Measurements from ENCODE around the gene HNRNPUL1.

HNRNPUL1 gene

GRCh38 chr19:41309180-41310032, 45.2 kb downstream of the HNRNPUL1 start:
- no peak for DNase-seq

GRCh38 chr19:41310033-41310831, 46.1 kb downstream of the HNRNPUL1 start, which contains the start of gene CCDC97:
TSS of gene CCDC97 (plus strand) at chr19:41310172. CDS start at chr19:41310311, 139 bp downstream.
- DNase-seq: peak; percentile 79

GRCh38 chr19:41311072-41311471, 46.9 kb downstream of the HNRNPUL1 start:
- DNase-seq: no peak

DNA sequence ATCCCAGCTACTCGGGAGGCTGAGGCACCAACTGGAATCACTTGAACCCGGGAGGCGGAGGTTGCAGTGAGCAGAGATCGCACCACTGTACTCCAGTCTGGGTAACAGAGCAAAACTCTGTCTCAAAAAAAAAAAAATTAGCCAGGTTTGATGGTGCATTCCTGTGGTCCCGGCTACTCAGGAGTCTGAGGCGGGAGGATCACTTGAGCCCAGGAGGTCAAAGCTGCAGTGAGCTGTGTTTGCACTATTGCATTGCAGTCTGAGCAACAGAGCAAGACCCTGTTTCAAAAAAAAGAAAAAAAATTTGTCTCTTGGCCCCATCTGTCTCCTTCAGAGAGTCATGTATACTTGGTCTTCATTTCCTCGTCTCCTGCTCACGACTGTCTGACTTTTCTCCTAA, 47.4 kb downstream of the HNRNPUL1 start:
- no peak for DNase-seq

DNA sequence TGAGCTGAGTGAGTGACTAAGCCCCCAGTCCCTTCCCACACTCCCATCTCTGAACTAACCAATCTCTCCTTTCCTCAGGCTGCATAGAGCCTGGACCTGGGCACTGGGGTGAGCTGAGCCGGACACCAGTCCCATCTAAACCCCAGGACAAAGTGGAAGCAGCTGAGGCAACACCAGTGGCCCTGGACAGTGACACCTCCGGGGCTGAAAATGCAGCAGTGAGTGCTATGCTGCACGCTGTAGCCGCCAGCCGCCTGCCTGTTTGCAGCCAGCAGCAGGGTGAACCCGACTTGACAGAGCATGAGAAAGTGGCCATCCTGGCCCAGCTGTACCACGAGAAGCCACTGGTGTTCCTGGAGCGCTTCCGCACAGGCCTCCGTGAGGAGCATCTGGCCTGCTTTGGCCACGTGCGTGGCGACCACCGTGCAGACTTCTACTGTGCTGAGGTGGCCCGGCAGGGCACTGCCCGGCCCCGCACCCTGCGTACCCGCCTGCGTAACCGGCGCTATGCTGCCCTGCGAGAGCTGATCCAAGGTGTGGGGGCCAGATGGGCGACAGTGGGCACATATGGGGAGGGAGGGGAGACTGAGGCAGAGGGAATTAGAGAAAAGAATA, 52.2 kb downstream of the HNRNPUL1 start:
- no peak for DNase-seq

- DNase-seq: no peak
These were observed 54.7 kb downstream of the HNRNPUL1 start for GRCh38 chr19:41318696-41319499.

- DNase-seq: no peak
These were observed 55.5 kb downstream of the HNRNPUL1 start for GRCh38 chr19:41319500-41320184.

- no peak for DNase-seq
These were observed 56.0 kb downstream of the HNRNPUL1 start for GRCh38 chr19:41320185-41320518.

DNA sequence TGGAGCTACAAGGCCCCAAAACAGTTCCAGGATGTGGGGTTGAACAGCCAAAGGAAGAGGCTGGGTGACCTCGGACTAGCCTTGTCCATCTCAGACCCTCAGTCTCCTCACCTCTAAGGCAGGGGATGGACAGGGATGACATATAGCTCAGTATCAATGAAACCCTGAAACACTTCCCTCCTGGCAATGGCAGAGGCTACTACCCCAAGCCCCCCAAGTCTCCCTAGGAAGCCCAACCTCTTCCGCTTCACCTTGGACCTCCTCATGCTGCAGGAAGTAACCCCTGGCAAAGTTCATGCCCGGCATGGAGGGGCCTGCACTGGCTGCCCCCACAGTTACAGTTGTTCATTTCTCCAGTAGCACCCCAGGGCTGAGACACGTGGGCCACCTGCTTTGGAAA, 56.4 kb downstream of the HNRNPUL1 start:
- DNase-seq: no peak

- DNase-seq: no peak
These were observed 57.0 kb downstream of the HNRNPUL1 start for GRCh38 chr19:41321204-41321599.

DNA sequence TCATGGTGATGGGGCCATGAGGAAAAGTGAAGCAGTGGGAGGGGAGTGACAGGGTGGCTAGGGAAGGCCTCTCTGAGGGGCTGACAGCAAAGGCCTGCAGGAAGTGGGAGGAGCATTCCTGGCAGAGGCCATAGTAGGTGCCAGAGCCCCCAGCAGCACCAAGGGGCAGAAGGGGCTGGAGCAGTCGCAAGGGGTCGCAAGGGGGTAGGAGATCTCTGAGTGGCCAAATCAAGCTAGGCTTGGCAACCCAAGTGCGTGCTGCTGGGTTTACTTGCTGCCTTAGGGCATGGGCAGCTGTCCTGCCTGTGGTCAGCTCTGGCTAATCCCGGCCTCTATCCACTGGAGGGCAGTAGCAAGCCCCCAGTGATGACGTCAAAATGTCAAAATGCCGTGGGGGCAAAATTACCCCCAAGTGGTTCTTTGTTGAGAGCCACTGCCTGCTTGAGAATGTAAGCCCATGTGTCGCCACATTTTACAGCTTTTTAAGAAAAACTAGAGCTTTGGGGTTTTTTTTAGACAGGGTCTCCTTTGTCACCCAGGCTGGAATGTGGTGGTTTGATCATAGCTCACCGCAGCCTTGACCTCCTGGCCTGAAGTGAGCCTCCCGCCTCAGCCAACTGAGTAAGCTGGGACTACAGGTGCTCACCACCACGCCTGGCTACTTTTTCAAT, 57.6 kb downstream of the HNRNPUL1 start:
- no peak for DNase-seq

DNA sequence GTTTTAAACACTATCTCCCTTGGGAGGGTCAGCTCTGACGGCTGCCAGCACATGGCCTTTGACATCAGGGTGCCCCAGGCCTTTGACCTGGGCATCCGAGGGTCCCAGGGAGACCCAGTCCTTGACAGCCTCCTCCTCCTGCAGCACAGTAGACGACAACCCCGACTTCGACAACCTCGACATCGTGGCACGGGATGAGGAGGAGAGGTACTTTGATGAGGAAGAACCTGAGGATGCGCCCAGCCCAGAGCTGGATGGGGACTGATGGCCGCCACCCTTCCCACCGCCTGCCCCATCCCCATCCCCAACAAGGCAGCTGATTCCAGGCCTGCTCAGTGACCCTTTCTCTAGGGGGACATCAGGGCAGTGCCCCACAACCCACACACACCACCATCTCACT, 58.3 kb downstream of the HNRNPUL1 start:
- no peak for DNase-seq

DNA sequence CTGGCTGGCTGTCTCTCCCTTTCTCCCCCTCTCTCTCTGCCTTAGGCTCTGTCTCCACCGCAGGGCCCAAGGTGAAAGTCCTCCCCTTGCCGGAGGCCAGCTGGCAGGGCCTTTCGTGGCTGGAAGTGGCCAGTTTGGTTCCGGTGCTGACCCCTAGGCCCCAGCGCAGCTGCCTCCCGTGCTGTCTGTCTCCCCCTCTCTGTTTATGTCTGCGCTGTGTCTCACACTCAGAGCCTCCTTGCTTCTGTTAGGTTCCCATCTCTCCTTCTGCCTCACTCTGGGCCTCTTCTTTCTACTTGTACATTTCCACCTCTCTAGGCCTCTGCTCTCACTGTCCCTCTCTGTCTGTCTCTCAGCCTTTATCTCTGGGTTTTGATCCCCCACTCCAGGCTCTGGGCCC, 58.9 kb downstream of the HNRNPUL1 start:
- DNase-seq: no peak

DNA sequence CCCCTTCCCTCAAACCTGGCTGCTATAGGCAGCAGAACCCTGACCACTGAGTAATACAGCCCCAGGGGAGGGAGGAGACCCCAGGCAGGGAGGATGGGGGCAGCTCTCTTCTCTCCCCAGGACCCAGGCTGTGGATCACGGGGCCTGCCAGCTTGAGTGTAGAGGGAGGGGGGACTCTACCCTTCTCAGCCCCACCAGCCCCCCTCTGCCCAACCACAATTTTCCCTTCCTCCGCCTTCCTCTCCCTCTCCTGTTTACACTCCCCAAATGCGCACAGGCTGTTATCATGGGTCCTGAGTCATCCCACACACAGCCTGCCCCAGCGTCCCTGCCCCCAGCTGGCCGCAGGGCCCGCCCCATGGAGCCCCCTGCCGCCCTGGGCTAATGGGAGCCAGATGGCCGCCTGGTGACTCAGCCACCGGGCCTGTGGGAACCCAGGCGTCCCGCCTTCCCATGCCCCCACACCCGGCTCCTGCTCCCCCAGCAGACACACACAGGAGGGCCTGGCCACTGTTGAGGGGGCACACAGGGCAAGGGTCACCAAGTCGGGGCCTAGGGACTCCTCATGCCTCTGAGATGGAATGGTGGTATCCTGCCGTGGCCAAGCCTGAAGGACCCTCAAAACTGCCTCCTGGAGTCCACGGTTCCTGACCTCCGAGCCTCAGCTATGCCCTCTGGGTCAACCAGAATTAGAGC, 59.4 kb downstream of the HNRNPUL1 start:
- DNase-seq: no peak

GRCh38 chr19:41324231-41324702, 60.1 kb downstream of the HNRNPUL1 start:
- DNase-seq: no peak

DNA sequence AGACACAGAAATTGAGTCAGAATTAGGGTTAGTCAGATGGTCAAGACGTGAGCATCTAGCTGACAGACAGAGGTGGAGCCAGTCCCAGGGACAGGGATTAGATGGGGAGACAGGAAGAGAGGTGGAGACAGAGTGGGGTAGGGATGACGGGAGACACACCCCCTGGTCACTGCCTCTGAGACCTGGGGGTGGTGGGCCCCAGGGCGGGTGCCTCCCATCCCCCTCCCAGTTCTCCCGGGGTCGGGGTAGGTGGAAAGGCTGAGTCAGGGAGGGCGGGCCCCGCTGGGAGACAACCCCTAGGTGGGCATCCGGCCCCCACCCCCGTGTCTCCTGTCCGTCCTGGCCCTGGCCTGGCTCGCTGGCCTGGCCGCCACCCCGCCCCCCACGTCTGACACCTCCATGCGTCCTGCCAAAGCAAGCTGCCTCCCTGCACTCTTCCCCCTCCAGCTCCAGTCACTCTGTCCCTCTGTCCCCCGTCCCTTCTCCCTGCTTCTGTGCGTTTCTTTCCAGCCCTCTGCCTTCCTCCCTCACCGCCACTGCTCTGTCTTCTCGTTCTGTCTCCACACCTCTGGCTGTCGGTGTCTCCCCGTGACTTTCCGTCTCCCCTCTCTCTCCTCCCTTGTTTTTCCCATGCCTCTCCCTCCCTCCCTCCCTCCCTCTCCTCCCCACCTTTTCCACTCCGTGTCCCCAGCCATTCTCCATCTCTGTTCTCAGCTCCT, 60.9 kb downstream of the HNRNPUL1 start:
- no peak for DNase-seq

DNA sequence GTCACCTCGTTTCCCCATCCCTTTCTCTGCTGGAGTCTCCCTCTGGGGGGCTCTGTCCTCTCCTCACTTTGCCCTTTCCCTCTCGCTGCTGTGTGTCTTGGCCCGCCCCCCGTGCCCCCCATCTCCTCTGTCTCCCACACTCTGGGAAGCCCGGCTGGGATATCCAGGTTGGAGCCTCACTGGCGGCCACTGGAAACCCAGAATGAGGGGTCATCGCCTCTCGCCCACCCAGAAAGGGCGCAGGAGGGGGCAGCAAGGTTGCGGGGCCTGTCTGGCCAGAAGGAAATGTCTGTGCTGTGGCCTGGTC, 61.4 kb downstream of the HNRNPUL1 start:
- DNase-seq: no peak

DNA sequence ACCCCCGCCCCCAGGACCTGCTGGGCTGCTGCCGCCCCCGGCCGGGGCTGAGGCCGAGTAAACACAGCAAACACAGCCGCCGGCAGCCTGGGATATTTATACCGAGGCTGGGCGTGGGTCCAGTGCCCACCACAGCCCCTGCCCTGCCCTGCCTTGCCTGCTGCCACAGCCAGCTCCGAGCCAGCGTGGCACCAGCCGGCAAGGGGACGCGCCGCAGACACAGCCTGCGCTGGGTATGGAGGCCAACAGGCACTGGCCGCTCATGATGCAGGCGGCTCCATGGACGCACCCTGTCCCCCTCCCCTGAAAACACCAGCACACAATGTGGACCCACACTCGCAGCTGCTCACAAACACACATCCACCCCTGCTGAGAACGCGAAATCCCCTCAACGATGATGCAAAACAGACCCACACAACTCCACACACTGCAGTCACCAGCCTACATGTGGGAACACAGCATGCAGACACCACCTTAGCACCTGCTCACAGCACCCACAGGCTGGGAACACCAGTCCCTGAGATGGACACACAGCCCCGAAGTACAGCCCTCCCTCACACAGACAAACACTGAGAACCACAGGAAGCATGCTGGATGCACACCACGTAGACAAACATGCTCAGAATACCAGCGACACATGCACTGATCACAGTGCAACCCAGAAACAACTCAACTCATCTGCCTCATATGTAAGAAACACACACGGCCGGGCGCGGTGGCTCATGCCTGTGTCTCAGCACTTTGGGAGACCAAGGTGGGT, 62.0 kb downstream of the HNRNPUL1 start:
- DNase-seq: no peak

DNA sequence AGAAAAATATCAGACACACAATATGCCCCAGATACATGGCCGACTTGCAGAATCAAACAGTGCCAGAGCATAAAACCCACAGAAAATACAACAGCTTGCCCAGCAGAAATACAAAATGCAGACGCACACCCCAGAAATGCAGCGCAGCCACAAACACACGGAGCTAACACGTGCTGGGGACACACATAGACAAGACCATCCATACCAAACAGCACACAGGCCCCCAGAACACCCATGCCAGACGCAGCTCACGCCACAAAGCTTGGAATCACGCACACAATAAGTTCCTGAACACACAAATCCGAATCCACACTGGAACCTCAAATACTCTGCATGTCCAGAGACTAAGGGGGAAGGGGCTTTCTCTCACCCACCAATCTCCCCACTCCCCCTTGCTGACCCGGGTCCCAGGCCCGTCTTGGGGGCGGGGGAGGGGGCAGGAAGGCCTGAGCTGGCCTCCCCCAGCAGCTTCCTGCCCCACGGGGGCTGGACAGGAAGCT, 63.0 kb downstream of the HNRNPUL1 start:
- no peak for DNase-seq

All from NK-92 treated with Interleukin-12 subunit alpha and Interleukin-12 subunit beta, amount 100 ng/mL, for 24 hours (cell line).